ENCODE measurements around the gene UPK3A. TPM values are rescaled to one million over a fixed set of nuclear protein-coding genes. Genes with fewer than 3 reads are reported as not detected.
"Not testable (repeated sequence)": the region's sequence is repeated elsewhere in the genome, so short reads cannot be mapped to it uniquely, and the experiment has no call there.

Gene UPK3A
- total and polyA plus RNA-seq, 2 experiments from 2014 or later, result 0.47 TPM; not detected in 1

- Histone ChIP-seq H3K4me3 (no peak overlapping the region), H3K4me1 (ENCODE audit: insufficient read depth) (no peaks in the 10 kb centered on the region), H3K27ac (ENCODE audit: low read depth) (no peak overlapping the region), H3K36me3 (ENCODE audit: insufficient read depth) (no peaks in the 10 kb centered on the region), H3K9me2 (ENCODE audit: insufficient read depth) (no peaks in the 10 kb centered on the region), H3K27me3 (ENCODE audit: insufficient read depth) (peaks cover 5% of the 10 kb centered on the region; the same call in 1 of the 2 replicates), H3F3A (replicated peaks; ENCODE audit: low read depth) (0 out of 2 replicates have a peak, but pooled peaks cover 3% of the 10 kb centered on the region), H4K20me1 (replicated peaks; ENCODE audit: insufficient read depth) (no peaks in the 10 kb centered on the region), H2AFZ (no peak overlapping the region), H3K4me2 (no peak overlapping the region), H3K79me2 (replicated peaks; ENCODE audit: insufficient read depth) (no peaks in the 10 kb centered on the region)
- peaks cover 18% of the 10 kb centered on the region for H3K27me3 Mint-ChIP-seq (ENCODE audit: insufficient read depth, low read depth, poor library complexity)
- H3K36me3 Mint-ChIP-seq (ENCODE audit: low read depth), result peaks cover 2% of the 10 kb centered on the region; the same call in 1 of the 3 replicates
- peaks cover 8% of the 10 kb centered on the region for H3K4me1 Mint-ChIP-seq
- TF ChIP-seq CTCF (conservative IDR thresholded peaks at IDR 0.05; ENCODE audit: low read depth in 2 of 2) (no peak), JUNB (IDR thresholded peaks at IDR 0.05; ENCODE audit: unreplicated experiment) (no peak), POLR2AphosphoS5 (IDR thresholded peaks at IDR 0.05; ENCODE audit: low read depth) (no peak), EZH2 (IDR thresholded peaks at IDR 0.05; ENCODE audit: low read depth, unreplicated experiment) (no peak)
- H3K4me3 Mint-ChIP-seq, result no peak overlapping the region
- no peak overlapping the region for H3K27ac Mint-ChIP-seq
- DNase-seq (ENCODE audit: low spot score) (no peak), ATAC-seq (peak; percentile 14; the same call in 2 of the 3 replicates)
- peaks cover 10% of the 10 kb centered on the region for H3K9me3 Mint-ChIP-seq
These were observed 24.9 kb upstream of the UPK3A start for GRCh38 chr22:45259754-45260394.

- H3K27ac ChIP-seq (ENCODE audit: low read depth); H3K36me3 Mint-ChIP-seq (ENCODE audit: low read depth); H3K4me1 Mint-ChIP-seq; H3F3A ChIP-seq (replicated peaks; ENCODE audit: low read depth); ATAC-seq; DNase-seq (ENCODE audit: low spot score); H3K36me3 ChIP-seq (ENCODE audit: insufficient read depth); H3K79me2 ChIP-seq (replicated peaks; ENCODE audit: insufficient read depth); H4K20me1 ChIP-seq (replicated peaks; ENCODE audit: insufficient read depth); H3K4me3 Mint-ChIP-seq; H2AFZ ChIP-seq; H3K27ac Mint-ChIP-seq; H3K4me1 ChIP-seq (ENCODE audit: insufficient read depth); H3K4me2 ChIP-seq; H3K9me2 ChIP-seq (ENCODE audit: insufficient read depth); H3K27me3 ChIP-seq (ENCODE audit: insufficient read depth); H3K4me3 ChIP-seq: not testable (repeated sequence)
- H3K9me3 Mint-ChIP-seq, result peaks cover 10% of the 10 kb centered on the region
- H3K27me3 Mint-ChIP-seq (ENCODE audit: insufficient read depth, low read depth, poor library complexity), result peaks cover 18% of the 10 kb centered on the region
These were observed 24.4 kb upstream of the UPK3A start for GRCh38 chr22:45260395-45260759.

GRCh38 chr22:45261407-45262088 lies 23.2 kb upstream of the UPK3A start:
- Mint-ChIP-seq H3K9me3 (peaks cover 10% of the 10 kb centered on the region), H3K27me3 (ENCODE audit: insufficient read depth, low read depth, poor library complexity) (peaks cover 18% of the 10 kb centered on the region), H3K4me3 (no peak overlapping the region), H3K27ac (no peak overlapping the region), H3K36me3 (ENCODE audit: low read depth) (peaks cover 2% of the 10 kb centered on the region; the same call in 1 of the 3 replicates), H3K4me1 (peaks cover 8% of the 10 kb centered on the region)
- Histone ChIP-seq H3K27ac (ENCODE audit: low read depth) (no peak overlapping the region), H2AFZ (no peak overlapping the region), H3K4me3 (no peak overlapping the region), H4K20me1 (replicated peaks; ENCODE audit: insufficient read depth) (no peaks in the 10 kb centered on the region), H3K27me3 (ENCODE audit: insufficient read depth) (peaks cover 5% of the 10 kb centered on the region; the same call in 1 of the 2 replicates), H3K36me3 (ENCODE audit: insufficient read depth) (no peaks in the 10 kb centered on the region), H3K9me2 (ENCODE audit: insufficient read depth) (no peaks in the 10 kb centered on the region), H3K4me2 (no peak overlapping the region), H3F3A (replicated peaks; ENCODE audit: low read depth) (0 out of 2 replicates have a peak, but pooled peaks cover 3% of the 10 kb centered on the region), H3K79me2 (replicated peaks; ENCODE audit: insufficient read depth) (no peaks in the 10 kb centered on the region), H3K4me1 (ENCODE audit: insufficient read depth) (no peaks in the 10 kb centered on the region)
- DNase-seq (ENCODE audit: low spot score) (no peak), ATAC-seq (no peak)
- TF ChIP-seq CTCF (conservative IDR thresholded peaks at IDR 0.05; ENCODE audit: low read depth in 2 of 2), result no peak
- no peak for TF ChIP-seq STAT1 (IDR thresholded peaks at IDR 0.05; ENCODE audit: unreplicated experiment)
- no peak for TF ChIP-seq CREB1 (CRISPR knock-in tag; IDR thresholded peaks at IDR 0.05; ENCODE audit: low read depth)
- TF ChIP-seq REST (IDR thresholded peaks at IDR 0.05; ENCODE audit: unreplicated experiment), result no peak
- TF ChIP-seq EZH2phosphoT487 (IDR thresholded peaks at IDR 0.05; ENCODE audit: unreplicated experiment), result no peak
- no peak for TF ChIP-seq NANOG (IDR thresholded peaks at IDR 0.05; ENCODE audit: borderline replicate concordance)
- no peak for TF ChIP-seq ZNF331 (CRISPR knock-in tag; IDR thresholded peaks at IDR 0.05; ENCODE audit: low read depth)
- TF ChIP-seq POLR2AphosphoS5 (IDR thresholded peaks at IDR 0.05; ENCODE audit: low read depth), result no peak
- no peak for TF ChIP-seq ZNF114 (CRISPR knock-in tag; IDR thresholded peaks at IDR 0.05)

Measured in GM23338 (cell line).